Caki2 (cell line): ENCODE measurements around the gene RAB14. TPM values are rescaled to one million over a fixed set of nuclear protein-coding genes. Genes with fewer than 3 reads are reported as not detected.

Experiments
- DNase-seq: peaks from one replicate; pipeline ENCODE4 v3.0.0-alpha.2; 2015; ENCODE audit warnings: low read depth
- in situ Hi-C: cut with HindIII; loops from 2 replicates; pipeline ENCODE4 v1.10.0; 2016; ENCODE audit warnings: low sequenced_read_pairs, low pct_unique_long_range_greater_than_20kb, mixed read lengths
- total RNA-seq: library from RNA; depleted of rRNA; stranded (reverse); fragments of >200 nt; shearing (Covaris generic); gene quantifications from 2 replicates; pipeline ENCODE4 v1.2.3, GENCODE V29; 2014; ENCODE audit warnings: low replicate concordance; rRNA removed

The RAB14 gene
- total RNA-seq = 19.0 and 19.2 TPM in 2 replicates

GRCh38 chr9:121201738-121202533 lies at the start of gene RAB14:
RAB14 (minus strand) TSS chr9:121201869; CDS start chr9:121193412, 8,457 bp downstream.
- DNase-seq = peak; percentile 95
- in situ Hi-C loops = no loop called here

GRCh38 chr9:121249563-121249962 lies 47.9 kb upstream of the RAB14 start:
- no peak for DNase-seq
- in situ Hi-C loops = no loop called here

- no peak for DNase-seq
These were observed 45.3 kb upstream of the RAB14 start for GRCh38 chr9:121246821-121247561.

GRCh38 chr9:121242959-121243346 lies 41.3 kb upstream of the RAB14 start:
- DNase-seq = no peak
- in situ Hi-C loops = no loop called here

More at GRCh38 chr9:121246821-121247561, 45.3 kb upstream of the RAB14 start:
- in situ Hi-C loops = no loop called here

GRCh38 chr9:121242219-121242958 lies 40.7 kb upstream of the RAB14 start:
- in situ Hi-C loops = no loop called here
- no peak for DNase-seq

- in situ Hi-C loops = no loop called here
These were observed 38.9 kb upstream of the RAB14 start for GRCh38 chr9:121240472-121241135.

GRCh38 chr9:121239851-121240250 lies 38.2 kb upstream of the RAB14 start:
- DNase-seq = no peak
- in situ Hi-C loops = no loop called here

More at GRCh38 chr9:121240472-121241135, 38.9 kb upstream of the RAB14 start:
- DNase-seq = no peak

- in situ Hi-C loops = no loop called here
These were observed 37.4 kb upstream of the RAB14 start for GRCh38 chr9:121239071-121239470.

GRCh38 chr9:121237916-121238315 lies 36.2 kb upstream of the RAB14 start:
- no peak for DNase-seq
- in situ Hi-C loops = no loop called here

More at GRCh38 chr9:121239071-121239470, 37.4 kb upstream of the RAB14 start:
- no peak for DNase-seq

- in situ Hi-C loops = no loop called here
These were observed 33.8 kb upstream of the RAB14 start for GRCh38 chr9:121235512-121235911.

GRCh38 chr9:121234832-121235161 lies 33.1 kb upstream of the RAB14 start:
- DNase-seq = no peak
- in situ Hi-C loops = no loop called here

More at GRCh38 chr9:121235512-121235911, 33.8 kb upstream of the RAB14 start:
- DNase-seq = no peak

GRCh38 chr9:121233906-121234831 lies 32.5 kb upstream of the RAB14 start:
- DNase-seq = no peak
- in situ Hi-C loops = no loop called here

- in situ Hi-C loops = no loop called here
- DNase-seq = no peak
These were observed 30.6 kb upstream of the RAB14 start for GRCh38 chr9:121232251-121232650.

- in situ Hi-C loops = no loop called here
- no peak for DNase-seq
These were observed 28.6 kb upstream of the RAB14 start for GRCh38 chr9:121230256-121230655.

- no peak for DNase-seq
- in situ Hi-C loops = no loop called here
These were observed 26.2 kb upstream of the RAB14 start for GRCh38 chr9:121227862-121228261.

GRCh38 chr9:121226175-121226574 lies 24.5 kb upstream of the RAB14 start:
- in situ Hi-C loops = no loop called here
- DNase-seq = no peak

- no peak for DNase-seq
- in situ Hi-C loops = no loop called here
These were observed 23.6 kb upstream of the RAB14 start for GRCh38 chr9:121225240-121225639.
